Loucy (cell line): Measurements from ENCODE around the gene CCDC73.
A peak's percentile ranks its signal among the peaks of the same experiment; 100 is the strongest.

ENCODE experiments used
- H2AFZ ChIP-seq: fragments of 200-600 bp; sonication (generic); 2 replicates; pipeline ENCODE4 v1.6.0; 2016; ENCODE audit warnings: antibody characterized with exemption, mild to moderate bottlenecking, low read length, moderate library complexity
- H3F3A ChIP-seq: fragments of 200-600 bp; 2 replicates; pipeline ENCODE4 v1.6.0; 2016; ENCODE audit warnings: antibody characterized with exemption, low read depth, mild to moderate bottlenecking
- H3K27me3 ChIP-seq: fragments of 200-600 bp; sonication (generic); 2 replicates; pipeline ENCODE4 v1.6.1; 2014; ENCODE audit warnings: low read length, mild to moderate bottlenecking; ENCODE audit not compliant: insufficient read depth, poor library complexity, severe bottlenecking
- H3K36me3 ChIP-seq: fragments of 200-600 bp; sonication (generic); 2 replicates; pipeline ENCODE4 v1.6.1; 2016; ENCODE audit warnings: low read length; ENCODE audit not compliant: insufficient read depth
- H3K4me1 ChIP-seq: fragments of 200-600 bp; sonication (generic); 2 replicates; pipeline ENCODE4 v1.5.1; 2014; ENCODE audit warnings: low read length, mild to moderate bottlenecking; ENCODE audit not compliant: insufficient read depth, poor library complexity, severe bottlenecking
- H3K4me2 ChIP-seq: fragments of 200-600 bp; sonication (generic); 2 replicates; pipeline ENCODE4 v1.6.0; 2014; ENCODE audit warnings: antibody characterized with exemption, low read length, low read depth, mild to moderate bottlenecking; ENCODE audit not compliant: poor library complexity, severe bottlenecking
- H3K4me3 ChIP-seq: fragments of 200-600 bp; sonication (generic); 2 replicates; pipeline ENCODE4 v1.5.1; 2014; ENCODE audit warnings: low read length, mild to moderate bottlenecking, mixed read lengths; ENCODE audit not compliant: poor library complexity, severe bottlenecking
- H3K79me2 ChIP-seq: fragments of 200-600 bp; sonication (generic); 2 replicates; pipeline ENCODE4 v1.6.1; 2014; ENCODE audit warnings: low read length; ENCODE audit not compliant: insufficient read depth
- H3K9ac ChIP-seq: fragments of 200-600 bp; sonication (generic); 2 replicates; pipeline ENCODE4 v1.6.0; 2014; ENCODE audit warnings: mild to moderate bottlenecking, low read depth, low read length, moderate library complexity; ENCODE audit not compliant: poor library complexity, severe bottlenecking
- H3K9me2 ChIP-seq: fragments of 200-600 bp; sonication (generic); replicated peaks from 2 replicates; pipeline ENCODE4 v1.6.1; 2016; ENCODE audit warnings: low read depth, low read length, mixed read lengths
- H3K9me3 ChIP-seq: fragments of 200-600 bp; sonication (generic); 2 replicates; pipeline ENCODE4 v1.6.1; 2014; ENCODE audit warnings: mild to moderate bottlenecking, antibody characterized with exemption, low read length, low read depth; ENCODE audit not compliant: insufficient read depth
- H4K20me1 ChIP-seq: fragments of 200-600 bp; sonication (generic); 2 replicates; pipeline ENCODE4 v1.6.0; 2014; ENCODE audit warnings: antibody characterized with exemption, low read length, mild to moderate bottlenecking; ENCODE audit not compliant: insufficient read depth, poor library complexity, severe bottlenecking
- CTCF ChIP-seq: fragments of 200-600 bp; sonication (generic); conservative IDR thresholded peaks from 2 replicates; pipeline ENCODE4 v1.5.1; 2014; ENCODE audit warnings: mild to moderate bottlenecking, antibody characterized with exemption, low read length
- EZH2phosphoT487 ChIP-seq: fragments of 200-600 bp; IDR thresholded peaks from 2 replicates; pipeline ENCODE4 v1.6.1; 2018; ENCODE audit warnings: antibody characterized with exemption, mild to moderate bottlenecking, moderate library complexity, borderline replicate concordance

Gene CCDC73

GRCh38 chr11:32704261-32704660 is 90.2 kb downstream of the CCDC73 start:
- Histone ChIP-seq H3K36me3 (no peaks in the 10 kb centered on the region), H3K9ac (no peak overlapping the region), H3K79me2 (no peaks in the 10 kb centered on the region), H3K4me3 (no peak overlapping the region), H3K4me1 (peaks cover 21% of the 10 kb centered on the region), H4K20me1 (no peaks in the 10 kb centered on the region), H3K9me2 (no peaks in the 10 kb centered on the region), H3K4me2 (no peak overlapping the region), H2AFZ (no peak overlapping the region), H3K27me3 (no peaks in the 10 kb centered on the region), H3K9me3 (peaks cover 7% of the 10 kb centered on the region; the same call in 1 of the 2 replicates), H3F3A (0 out of 2 replicates have a peak, but pooled peaks cover 4% of the 10 kb centered on the region)
- no peak for TF ChIP-seq CTCF
- TF ChIP-seq EZH2phosphoT487, result no peak

GRCh38 chr11:32701616-32702015 is 92.8 kb downstream of the CCDC73 start:
- peak overlapping the region; percentile 73 for H2AFZ ChIP-seq
- H4K20me1 ChIP-seq, result no peaks in the 10 kb centered on the region
- H3K4me1 ChIP-seq, result peaks cover 17% of the 10 kb centered on the region
- H3K4me2 ChIP-seq, result peak overlapping the region; percentile 39
- no peak overlapping the region for H3K9ac ChIP-seq
- TF ChIP-seq EZH2phosphoT487 (no peak), CTCF (no peak)
- no peaks in the 10 kb centered on the region for H3K27me3 ChIP-seq
- no peaks in the 10 kb centered on the region for H3K9me2 ChIP-seq
- H3F3A ChIP-seq, result 0 out of 2 replicates have a peak, but pooled peaks cover 4% of the 10 kb centered on the region
- H3K9me3 ChIP-seq, result peaks cover 7% of the 10 kb centered on the region; the same call in 1 of the 2 replicates
- H3K4me3 ChIP-seq, result no peak overlapping the region
- no peaks in the 10 kb centered on the region for H3K79me2 ChIP-seq
- H3K36me3 ChIP-seq, result no peaks in the 10 kb centered on the region

GRCh38 chr11:32698579-32698978 is 95.9 kb downstream of the CCDC73 start:
- TF ChIP-seq CTCF (no peak), EZH2phosphoT487 (no peak)

More at GRCh38 chr11:32698579-32698978, 95.9 kb downstream of the CCDC73 start:
- no peaks in the 10 kb centered on the region for H4K20me1 ChIP-seq
- H3K4me2 ChIP-seq, result no peak overlapping the region
- H3F3A ChIP-seq, result 0 out of 2 replicates have a peak, but pooled peaks cover 4% of the 10 kb centered on the region
- no peaks in the 10 kb centered on the region for H3K36me3 ChIP-seq
- no peak overlapping the region for H3K4me3 ChIP-seq
- H2AFZ ChIP-seq, result no peak overlapping the region
- H3K4me1 ChIP-seq, result peaks cover 17% of the 10 kb centered on the region
- no peaks in the 10 kb centered on the region for H3K9me2 ChIP-seq
- no peaks in the 10 kb centered on the region for H3K27me3 ChIP-seq
- no peaks in the 10 kb centered on the region for H3K79me2 ChIP-seq
- H3K9me3 ChIP-seq, result no peaks in the 10 kb centered on the region
- no peak overlapping the region for H3K9ac ChIP-seq
